OCI-LY7 (cell line): Measurements from ENCODE around the gene PIEZO2. TPM values are rescaled to one million over a fixed set of nuclear protein-coding genes. Genes with fewer than 3 reads are reported as not detected.

Experiments
- BruUV-seq: library from RNA; stranded (reverse); fragments of 400-500 nt; replicated peaks from 2 replicates; lab custom pipeline; 2021; lab: Mats Ljungman, UMichigan
- CTCF ChIA-PET: fragments of 300-600 bp; sonication (Branson Sonifier 250); formaldehyde crosslinking; loops from one replicate; lab custom pipeline; 2022; ENCODE audit warnings: antibody characterized with exemption; ENCODE audit not compliant: unreplicated experiment; lab: Charles Lee
- POLR2A ChIA-PET: fragments of 300-600 bp; sonication (Branson Sonifier 250); formaldehyde crosslinking; loops from one replicate; lab custom pipeline; 2022; ENCODE audit warnings: antibody characterized with exemption; lab: Charles Lee
- DNase-seq: peaks from one replicate; pipeline ENCODE4 v3.0.0-alpha.2; 2015; ENCODE audit warnings: low spot score
- H2AFZ ChIP-seq: fragments of 200-600 bp; sonication (generic), shearing (Covaris generic); 2 replicates; pipeline ENCODE4 v1.6.1; 2014; ENCODE audit warnings: mild to moderate bottlenecking, antibody characterized with exemption, low read length, moderate library complexity
- H3K27ac ChIP-seq: fragments of 200-600 bp; sonication (generic); 2 replicates; pipeline ENCODE4 v1.5.1; 2014; ENCODE audit warnings: mixed run types, low read depth, mild to moderate bottlenecking, moderate library complexity, low read length, inconsistent platforms; ENCODE audit not compliant: poor library complexity, severe bottlenecking
- H3K36me3 ChIP-seq: fragments of 200-600 bp; sonication (generic); 2 replicates; pipeline ENCODE4 v1.6.1; 2014; ENCODE audit warnings: mild to moderate bottlenecking, antibody characterized with exemption, low read length, moderate library complexity, mixed read lengths; ENCODE audit not compliant: insufficient read depth
- H3K4me1 ChIP-seq: fragments of 200-600 bp; sonication (generic); 2 replicates; pipeline ENCODE4 v1.5.1; 2014; ENCODE audit warnings: mild to moderate bottlenecking, low read length; ENCODE audit not compliant: insufficient read depth, poor library complexity, severe bottlenecking
- H3K4me2 ChIP-seq: fragments of 200-600 bp; sonication (generic); 2 replicates; pipeline ENCODE4 v1.6.1; 2014; ENCODE audit warnings: mild to moderate bottlenecking, low read length
- H3K4me3 ChIP-seq: fragments of 200-600 bp; sonication (generic); 2 replicates; pipeline ENCODE4 v1.5.1; 2014; ENCODE audit warnings: mild to moderate bottlenecking, low read depth, low read length; ENCODE audit not compliant: poor library complexity, severe bottlenecking
- H3K79me2 ChIP-seq: fragments of 200-600 bp; sonication (generic); 2 replicates; pipeline ENCODE4 v1.6.1; 2016; ENCODE audit warnings: low read depth, mild to moderate bottlenecking, low read length, moderate library complexity, mixed read lengths; ENCODE audit not compliant: insufficient read depth
- H3K9me2 ChIP-seq: fragments of 200-600 bp; sonication (generic); 2 replicates; pipeline ENCODE4 v1.6.1; 2016; ENCODE audit warnings: mild to moderate bottlenecking, low read length, mixed read lengths; ENCODE audit not compliant: insufficient read depth
- H3K9me3 ChIP-seq: fragments of 200-600 bp; sonication (generic); 2 replicates; pipeline ENCODE4 v1.6.1; 2014; ENCODE audit warnings: mild to moderate bottlenecking, mixed run types, low read length, mixed read lengths
- H4K20me1 ChIP-seq: fragments of 200-600 bp; sonication (generic); 2 replicates; pipeline ENCODE4 v1.6.1; 2014; ENCODE audit warnings: mild to moderate bottlenecking, antibody characterized with exemption, low read length, moderate library complexity, mixed read lengths; ENCODE audit not compliant: insufficient read depth
- CTCF ChIP-seq: fragments of 200-600 bp; sonication (generic); conservative IDR thresholded peaks from 2 replicates; pipeline ENCODE4 v1.5.1; 2014; ENCODE audit warnings: mild to moderate bottlenecking, antibody characterized with exemption, low read length, moderate library complexity, mixed read lengths
- EZH2phosphoT487 ChIP-seq: fragments of 200-600 bp; sonication (generic); IDR thresholded peaks from 2 replicates; pipeline ENCODE4 v1.6.1; 2018; ENCODE audit warnings: low read depth, borderline replicate concordance, mild to moderate bottlenecking, mixed run types, antibody characterized with exemption, low read length, moderate library complexity, mixed read lengths
- intact Hi-C: fragments of 100-400 bp; cut with micrococcal nuclease; formaldehyde crosslinking; loops from one replicate; pipeline ENCODE4 v1.10.0; 2022; ENCODE audit not compliant: unreplicated experiment
- total RNA-seq, 2 experiments: library from RNA; depleted of rRNA in 1 of 2; stranded (reverse); fragments of >200 nt in 1 of 2; shearing (Covaris generic) in 1 of 2; gene quantifications; 2 replicates each; pipeline ENCODE4 v1.2.3, GENCODE V29; 2014 to 2022

Gene PIEZO2
- total RNA-seq, 2 experiments from 2014 or later: 0.95 to 3.3 TPM

- BruUV-seq: no TSS peak
- CTCF ChIA-PET: no interaction called here
- POLR2A ChIA-PET: interaction anchor here (0.7 kb wide), 1 partner anchor 249 kb away, joined by 3 read pairs; no protein-coding TSS in a partner anchor
These were observed 76.7 kb downstream of the PIEZO2 start for GRCh38 chr18:11072632-11073031.

DNA sequence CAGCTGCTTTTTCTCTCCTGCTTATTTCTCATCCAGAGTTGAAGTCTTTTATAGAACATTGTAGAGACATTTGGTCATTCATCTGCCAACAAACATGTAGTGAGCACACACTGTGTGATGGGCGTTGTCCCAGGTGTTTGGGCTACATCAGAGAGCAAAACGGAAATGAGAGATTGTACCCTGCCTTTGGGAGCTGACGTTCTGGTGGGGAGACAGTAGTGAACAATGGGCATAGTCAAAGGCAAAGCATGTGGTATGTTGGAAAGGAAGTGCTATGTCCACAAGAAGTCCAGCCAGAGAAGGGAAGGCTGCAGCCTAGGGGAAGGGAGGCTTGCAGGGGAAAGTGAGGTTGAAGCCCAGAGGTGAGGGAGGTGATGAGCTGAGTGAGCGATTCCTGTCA lies 78.1 kb downstream of the PIEZO2 start:
- Histone ChIP-seq H3K4me2 (no peak overlapping the region), H3K27ac (no peak overlapping the region), H2AFZ (no peak overlapping the region), H3K79me2 (no peaks in the 10 kb centered on the region), H3K36me3 (no peaks in the 10 kb centered on the region), H3K9me2 (no peaks in the 10 kb centered on the region), H4K20me1 (no peaks in the 10 kb centered on the region), H3K4me1 (no peaks in the 10 kb centered on the region), H3K9me3 (no peaks in the 10 kb centered on the region), H3K4me3 (no peak overlapping the region)
- CTCF ChIA-PET: no interaction called here
- no peak for DNase-seq
- BruUV-seq: no TSS peak
- TF ChIP-seq EZH2phosphoT487 (no peak), CTCF (no peak)
- intact Hi-C loops: no loop called here
- POLR2A ChIA-PET: interaction anchor here (0.6 kb wide), 1 partner anchor 296 kb away, joined by 5 read pairs; no protein-coding TSS in a partner anchor

More at GRCh38 chr18:11072632-11073031, 76.7 kb downstream of the PIEZO2 start:
- H3K36me3 ChIP-seq: no peaks in the 10 kb centered on the region
- TF ChIP-seq CTCF (no peak), EZH2phosphoT487 (no peak)
- no peak overlapping the region for H3K4me2 ChIP-seq
- DNase-seq: no peak
- no peaks in the 10 kb centered on the region for H3K79me2 ChIP-seq
- intact Hi-C loops: no loop called here
- no peak overlapping the region for H2AFZ ChIP-seq
- H3K9me3 ChIP-seq: no peaks in the 10 kb centered on the region
- H3K9me2 ChIP-seq: no peaks in the 10 kb centered on the region
- no peaks in the 10 kb centered on the region for H3K4me1 ChIP-seq
- no peak overlapping the region for H3K27ac ChIP-seq
- no peaks in the 10 kb centered on the region for H4K20me1 ChIP-seq
- H3K4me3 ChIP-seq: no peak overlapping the region

DNA sequence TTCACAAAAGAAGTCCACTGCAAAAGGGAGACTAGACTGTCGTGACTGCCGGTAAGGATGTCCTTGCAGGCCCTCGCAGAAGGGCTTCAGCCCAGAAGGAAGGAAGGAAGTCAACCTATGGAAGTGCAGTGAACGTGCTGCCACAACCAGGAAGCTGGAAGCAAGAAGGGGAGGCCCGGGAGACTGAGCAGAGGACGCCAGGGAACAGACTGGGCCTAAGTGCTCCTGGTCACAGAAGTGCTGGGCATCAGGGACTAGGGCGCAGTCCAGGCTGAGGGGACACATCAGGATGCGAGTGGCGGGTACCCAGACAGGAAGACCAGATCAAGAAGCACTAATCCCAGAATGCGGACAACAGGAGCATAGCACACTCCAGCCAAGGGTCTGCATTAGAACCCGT lies 78.8 kb downstream of the PIEZO2 start:
- Histone ChIP-seq H3K9me3 (no peaks in the 10 kb centered on the region), H2AFZ (no peak overlapping the region), H3K9me2 (no peaks in the 10 kb centered on the region), H3K4me1 (no peaks in the 10 kb centered on the region), H3K4me3 (no peak overlapping the region), H3K27ac (no peak overlapping the region), H3K36me3 (no peaks in the 10 kb centered on the region), H3K79me2 (no peaks in the 10 kb centered on the region), H3K4me2 (no peak overlapping the region), H4K20me1 (no peaks in the 10 kb centered on the region)
- no TSS peak for BruUV-seq
- POLR2A ChIA-PET: no interaction called here
- TF ChIP-seq CTCF: no peak
- no peak for TF ChIP-seq EZH2phosphoT487
- intact Hi-C loops: no loop called here
- CTCF ChIA-PET: no interaction called here
- DNase-seq: no peak
